Measurements from ENCODE around the gene ERP44.
"Not testable (repeated sequence)": the region's sequence is repeated elsewhere in the genome, so short reads cannot be mapped to it uniquely, and the experiment has no call there.

DNA sequence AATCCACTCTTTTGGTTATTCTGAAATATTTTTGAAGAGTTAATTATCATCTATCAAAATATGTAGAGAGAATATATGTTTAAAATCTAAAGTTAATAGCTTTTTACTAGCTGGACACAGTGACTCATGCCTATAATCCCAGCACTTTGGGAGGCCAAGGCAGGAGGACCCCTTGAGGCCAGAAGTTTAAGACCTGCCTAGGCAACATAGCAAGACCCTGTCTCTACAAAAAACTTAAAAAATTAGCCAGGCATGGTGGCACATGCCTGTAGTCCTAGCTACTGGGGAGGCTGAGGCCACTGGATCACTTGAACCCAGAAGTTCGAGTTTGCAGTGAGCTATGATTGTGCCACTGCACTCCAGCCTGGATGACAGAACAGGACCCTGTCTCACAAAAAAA lies 36.1 kb downstream of the ERP44 start:
- TF ChIP-seq POLR2A (IDR thresholded peaks at IDR 0.05), result not testable (repeated sequence)
- TF ChIP-seq, protein P1, sequence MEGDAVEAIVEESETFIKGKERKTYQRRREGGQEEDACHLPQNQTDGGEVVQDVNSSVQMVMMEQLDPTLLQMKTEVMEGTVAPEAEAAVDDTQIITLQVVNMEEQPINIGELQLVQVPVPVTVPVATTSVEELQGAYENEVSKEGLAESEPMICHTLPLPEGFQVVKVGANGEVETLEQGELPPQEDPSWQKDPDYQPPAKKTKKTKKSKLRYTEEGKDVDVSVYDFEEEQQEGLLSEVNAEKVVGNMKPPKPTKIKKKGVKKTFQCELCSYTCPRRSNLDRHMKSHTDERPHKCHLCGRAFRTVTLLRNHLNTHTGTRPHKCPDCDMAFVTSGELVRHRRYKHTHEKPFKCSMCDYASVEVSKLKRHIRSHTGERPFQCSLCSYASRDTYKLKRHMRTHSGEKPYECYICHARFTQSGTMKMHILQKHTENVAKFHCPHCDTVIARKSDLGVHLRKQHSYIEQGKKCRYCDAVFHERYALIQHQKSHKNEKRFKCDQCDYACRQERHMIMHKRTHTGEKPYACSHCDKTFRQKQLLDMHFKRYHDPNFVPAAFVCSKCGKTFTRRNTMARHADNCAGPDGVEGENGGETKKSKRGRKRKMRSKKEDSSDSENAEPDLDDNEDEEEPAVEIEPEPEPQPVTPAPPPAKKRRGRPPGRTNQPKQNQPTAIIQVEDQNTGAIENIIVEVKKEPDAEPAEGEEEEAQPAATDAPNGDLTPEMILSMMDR (IDR thresholded peaks at IDR 0.05), result not testable (repeated sequence)

All from right lobe of liver (tissue), 4 donors.